CD4-positive, alpha-beta T cell (primary cell): ENCODE data around the gene KXD1. TPM values are rescaled to one million over a fixed set of nuclear protein-coding genes. Genes with fewer than 3 reads are reported as not detected.

ENCODE experiments used
- ATAC-seq: fragments of 200-7000 bp; cut with Tn5 transposase; one replicate; pipeline ENCODE4 v1.10.0; 2022; ENCODE audit warnings: mild to moderate bottlenecking; ENCODE audit not compliant: poor library complexity
- CTCF ChIA-PET: fragments of 350-600 bp; sonication (Branson Sonifier 250); formaldehyde crosslinking; loops from one replicate; lab custom pipeline; 2021; ENCODE audit warnings: antibody characterized with exemption, inconsistent platforms; lab: Charles Lee
- POLR2A ChIA-PET: fragments of 350-600 bp; sonication (Branson Sonifier 250); formaldehyde crosslinking; loops from one replicate; lab custom pipeline; 2021; ENCODE audit warnings: antibody characterized with exemption, inconsistent platforms; lab: Charles Lee
- DNase-seq, 14 experiments: peaks; one replicate each; pipeline ENCODE4 v3.0.0-alpha.2; 2013 to 2020; ENCODE audit warnings: mixed read lengths in 2 of 14
- H3K27ac ChIP-seq, 2 donors: one replicate each; pipeline versions ENCODE4 v1.5.1 to v1.7.0; 2013; ENCODE audit warnings: low read length in 2 of 2, low read depth in 1 of 2, mild to moderate bottlenecking in 1 of 2
- H3K27me3 ChIP-seq, 2 experiments: 1 replicate in 1 of 2; 2 replicates in 1 of 2; pipeline versions ENCODE4 v1.6.1 to v1.7.0; 2013; ENCODE audit warnings: low read length in 2 of 2, control low read depth in 1 of 2, mild to moderate bottlenecking in 1 of 2, moderate library complexity in 1 of 2; ENCODE audit not compliant: insufficient read depth in 2 of 2, control insufficient read depth in 1 of 2
- H3K36me3 ChIP-seq: one replicate; pipeline ENCODE4 v1.6.1; 2013; ENCODE audit warnings: low read length, control low read depth; ENCODE audit not compliant: insufficient read depth
- H3K4me1 ChIP-seq: one replicate; pipeline ENCODE4 v1.6.1; 2013; ENCODE audit warnings: low read length, control low read depth; ENCODE audit not compliant: insufficient read depth
- H3K4me3 ChIP-seq: one replicate; pipeline ENCODE4 v1.5.1; 2013; ENCODE audit warnings: mild to moderate bottlenecking, low read length, moderate library complexity
- H3K9me3 ChIP-seq, 2 experiments: 1 replicate in 1 of 2; 2 replicates in 1 of 2; pipeline versions ENCODE4 v1.6.1 to v1.7.0; 2013; ENCODE audit warnings: low read length in 2 of 2, mild to moderate bottlenecking in 2 of 2, control low read depth in 1 of 2, moderate library complexity in 1 of 2; ENCODE audit not compliant: control insufficient read depth in 1 of 2, insufficient read depth in 1 of 2
- H3K27ac Mint-ChIP-seq: one replicate; pipeline ENCODE4 v1.8.0; 2020; ENCODE audit warnings: mixed read lengths
- H3K27me3 Mint-ChIP-seq: one replicate; pipeline ENCODE4 v1.8.0; 2021; ENCODE audit warnings: mixed read lengths
- H3K36me3 Mint-ChIP-seq: one replicate; pipeline ENCODE4 v1.8.0; 2021; ENCODE audit warnings: low read depth, mixed read lengths
- H3K4me1 Mint-ChIP-seq: one replicate; pipeline ENCODE4 v1.8.0; 2021; ENCODE audit warnings: low read depth, mixed read lengths
- H3K4me3 Mint-ChIP-seq: one replicate; pipeline ENCODE4 v1.8.0; 2020; ENCODE audit warnings: mild to moderate bottlenecking, mixed read lengths
- H3K9me3 Mint-ChIP-seq: one replicate; pipeline ENCODE4 v1.8.0; 2020; ENCODE audit warnings: mixed read lengths
- intact Hi-C, 2 experiments: fragments of 100-400 bp; cut with DNase I in 1 of 2; cut with micrococcal nuclease in 1 of 2; formaldehyde crosslinking; loops; one replicate each; pipeline versions ENCODE4 v1.15.1 to v1.9.0; 2023 to 2025; cut with DNase I, micrococcal nuclease
- total RNA-seq, 174 experiments: library from RNA in 2 of 174; stranded (reverse) in 2 of 174; gene quantifications; one replicate each; pipeline ENCODE4 v1.2.3 and lab custom pipeline; 2021 to 2026
- TF ChIP-seq, protein P1 (sequence below): fragments of 200-600 bp; IDR thresholded peaks from one replicate; pipeline ENCODE4 v1.8.0; 2022; ENCODE audit warnings: antibody characterized with exemption, mild to moderate bottlenecking

Gene KXD1
- total RNA-seq, 2 experiments from 2014 or later, result 64.2 to 66.9 TPM

DNA sequence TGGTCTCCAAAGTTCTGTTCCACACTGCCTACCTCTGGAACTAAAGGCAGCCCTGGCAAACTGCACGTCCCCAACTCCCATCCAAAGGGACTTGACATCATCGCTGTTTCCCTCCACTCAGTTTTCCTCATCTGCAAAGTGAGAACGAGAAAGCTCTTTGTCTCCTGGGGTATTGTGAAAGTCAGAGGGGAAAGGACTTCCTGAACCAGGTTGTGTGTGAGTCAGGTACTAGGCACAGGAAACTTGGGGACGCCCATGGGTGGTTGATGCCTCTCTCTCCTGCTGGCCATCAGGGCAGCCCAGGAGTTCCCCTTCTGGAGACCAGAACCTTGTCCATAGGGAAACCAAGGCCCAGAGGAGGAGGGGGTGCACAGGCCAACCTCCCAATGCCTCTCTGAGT lies 44.2 kb downstream of the KXD1 start:
- Mint-ChIP-seq H3K9me3 (no peaks in the 10 kb centered on the region), H3K27me3 (peaks cover 56% of the 10 kb centered on the region), H3K27ac (no peak overlapping the region), H3K4me1 (peaks cover 6% of the 10 kb centered on the region), H3K36me3 (no peaks in the 10 kb centered on the region), H3K4me3 (no peak overlapping the region)
- TF ChIP-seq, protein P1, sequence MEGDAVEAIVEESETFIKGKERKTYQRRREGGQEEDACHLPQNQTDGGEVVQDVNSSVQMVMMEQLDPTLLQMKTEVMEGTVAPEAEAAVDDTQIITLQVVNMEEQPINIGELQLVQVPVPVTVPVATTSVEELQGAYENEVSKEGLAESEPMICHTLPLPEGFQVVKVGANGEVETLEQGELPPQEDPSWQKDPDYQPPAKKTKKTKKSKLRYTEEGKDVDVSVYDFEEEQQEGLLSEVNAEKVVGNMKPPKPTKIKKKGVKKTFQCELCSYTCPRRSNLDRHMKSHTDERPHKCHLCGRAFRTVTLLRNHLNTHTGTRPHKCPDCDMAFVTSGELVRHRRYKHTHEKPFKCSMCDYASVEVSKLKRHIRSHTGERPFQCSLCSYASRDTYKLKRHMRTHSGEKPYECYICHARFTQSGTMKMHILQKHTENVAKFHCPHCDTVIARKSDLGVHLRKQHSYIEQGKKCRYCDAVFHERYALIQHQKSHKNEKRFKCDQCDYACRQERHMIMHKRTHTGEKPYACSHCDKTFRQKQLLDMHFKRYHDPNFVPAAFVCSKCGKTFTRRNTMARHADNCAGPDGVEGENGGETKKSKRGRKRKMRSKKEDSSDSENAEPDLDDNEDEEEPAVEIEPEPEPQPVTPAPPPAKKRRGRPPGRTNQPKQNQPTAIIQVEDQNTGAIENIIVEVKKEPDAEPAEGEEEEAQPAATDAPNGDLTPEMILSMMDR, result no peak
- H3K36me3 ChIP-seq, result no peaks in the 10 kb centered on the region
- ChIA-PET CTCF (no interaction called here), POLR2A (no interaction called here)
- ATAC-seq, result no peak
- H3K27ac ChIP-seq, result no peak overlapping the region
- intact Hi-C loops, result no loop called here
- peaks cover 21% of the 10 kb centered on the region for H3K4me1 ChIP-seq
- no peak overlapping the region for H3K4me3 ChIP-seq
- DNase-seq, result no peak
- peaks cover 36 to 47% of the 10 kb centered on the region in 2 experiments for H3K27me3 ChIP-seq
- peaks cover 0 to 16% of the 10 kb centered on the region in 2 experiments for H3K9me3 ChIP-seq

DNA sequence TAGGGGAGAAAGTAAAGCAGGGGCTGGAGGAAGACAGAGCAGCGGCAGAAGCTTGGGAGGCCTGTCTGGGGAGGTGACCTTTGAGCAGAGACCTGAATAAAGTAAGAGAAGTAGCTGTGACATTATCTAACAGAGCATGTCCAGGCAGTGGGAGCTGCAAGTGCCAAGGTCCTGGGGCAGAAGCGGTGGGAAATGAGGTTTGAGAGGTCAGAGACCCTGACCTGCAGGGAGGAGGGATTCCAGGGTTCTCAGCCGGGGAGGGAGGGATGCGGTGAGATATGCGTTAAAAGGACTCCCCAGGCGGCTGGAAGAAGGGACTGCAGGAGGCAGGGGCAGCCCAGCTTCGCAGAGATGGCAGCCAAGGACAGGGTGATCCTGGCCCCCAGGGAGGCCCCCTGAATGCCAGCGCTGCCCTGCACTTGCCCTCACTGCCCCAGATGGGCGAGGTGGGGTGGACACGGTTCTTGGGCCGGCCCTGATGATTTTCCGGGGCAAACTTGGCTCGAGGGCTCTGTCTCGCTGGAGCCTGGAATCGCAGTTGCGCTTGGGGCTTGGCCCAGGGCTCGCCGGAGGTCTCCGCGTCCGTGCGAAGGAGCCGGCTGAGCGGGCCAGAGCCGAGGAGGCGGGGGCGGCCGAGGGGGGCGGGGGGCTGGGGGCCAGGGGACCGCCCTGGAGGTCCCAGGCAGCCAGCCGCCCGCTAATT lies 45.7 kb downstream of the KXD1 start:
- no peaks in the 10 kb centered on the region for H3K36me3 Mint-ChIP-seq
- H3K4me1 ChIP-seq, result peaks cover 32% of the 10 kb centered on the region
- CTCF ChIA-PET, result interaction anchor here (1.3 kb wide), 1 partner anchor 9 kb away, joined by 4 read pairs; no protein-coding TSS in a partner anchor
- peaks cover 45 to 56% of the 10 kb centered on the region in 2 experiments for H3K27me3 ChIP-seq
- peaks cover 15% of the 10 kb centered on the region for H3K4me1 Mint-ChIP-seq
- H3K36me3 ChIP-seq, result no peaks in the 10 kb centered on the region
- POLR2A ChIA-PET, result no interaction called here
- H3K27ac Mint-ChIP-seq, result no peak overlapping the region
- intact Hi-C loops, result no loop called here
- H3K27ac ChIP-seq, result no peak overlapping the region
- TF ChIP-seq, protein P1, result no peak
- peaks cover 67% of the 10 kb centered on the region for H3K27me3 Mint-ChIP-seq
- peak in 2 of 14 experiments; percentile 53 to 60 for DNase-seq
- H3K9me3 ChIP-seq, result peaks cover 0 to 29% of the 10 kb centered on the region in 2 experiments
- no peaks in the 10 kb centered on the region for H3K9me3 Mint-ChIP-seq
- no peak overlapping the region for H3K4me3 ChIP-seq
- H3K4me3 Mint-ChIP-seq, result no peak overlapping the region
- peak; percentile 77 for ATAC-seq

DNA sequence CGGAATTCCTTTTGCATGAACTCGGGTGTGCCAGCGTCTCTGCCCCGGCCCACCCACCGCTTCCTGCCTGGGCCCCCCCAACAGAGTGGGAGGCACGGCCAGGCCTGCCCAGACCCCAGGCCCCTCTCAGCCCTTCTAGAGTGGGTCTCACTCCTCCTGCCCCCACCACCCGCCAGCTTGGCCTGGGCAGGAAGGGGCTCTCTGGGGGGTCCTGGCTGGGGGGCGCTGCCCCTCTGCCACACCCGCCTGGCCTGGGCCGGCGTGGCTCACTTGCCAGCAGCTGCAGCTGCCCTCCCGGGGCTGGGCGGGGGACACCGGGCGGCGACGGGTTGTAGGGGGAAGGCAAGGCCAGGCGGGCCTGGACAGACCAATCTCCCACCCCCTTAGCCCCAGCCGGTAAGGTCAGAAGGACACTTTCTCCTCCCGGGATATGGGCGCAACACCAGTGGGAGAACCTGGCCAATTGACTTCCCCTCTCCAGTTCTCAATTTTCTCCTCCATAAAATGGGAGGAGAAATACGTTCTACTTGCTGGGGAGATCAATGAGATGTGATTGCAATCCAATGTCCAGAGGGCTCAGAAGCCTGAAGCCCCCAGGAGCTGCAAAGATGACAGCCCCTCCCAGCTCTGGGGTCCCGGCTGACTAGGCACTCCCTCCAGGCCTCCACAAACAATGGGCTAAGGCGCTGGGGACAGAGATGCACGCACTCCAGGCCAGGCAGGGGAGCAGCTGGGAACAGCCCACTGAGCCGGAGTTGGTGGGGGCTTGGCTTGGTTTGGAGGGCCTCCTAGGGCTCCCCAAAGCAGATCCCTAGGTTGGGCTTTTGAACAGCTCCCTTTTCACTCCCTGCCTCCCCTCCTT lies 46.5 kb downstream of the KXD1 start:
- ChIA-PET POLR2A (interaction anchor here (1.0 kb wide), 1 partner anchor 15 kb away, joined by 3 read pairs; the partner anchor contains the start of gene REX1BD), CTCF (interaction anchor here (1.3 kb wide), 1 partner anchor 10 kb away, joined by 4 read pairs; no protein-coding TSS in a partner anchor)
- Histone ChIP-seq H3K36me3 (no peaks in the 10 kb centered on the region), H3K27ac (no peak overlapping the region), H3K4me1 (peaks cover 32% of the 10 kb centered on the region), H3K27me3 (peaks cover 53 to 59% of the 10 kb centered on the region in 2 experiments), H3K4me3 (no peak overlapping the region), H3K9me3 (peaks cover 0 to 29% of the 10 kb centered on the region in 2 experiments)
- H3K4me3 Mint-ChIP-seq, result no peak overlapping the region
- H3K27me3 Mint-ChIP-seq, result peaks cover 72% of the 10 kb centered on the region
- TF ChIP-seq, protein P1, result no peak
- DNase-seq, result no peak
- H3K9me3 Mint-ChIP-seq, result no peaks in the 10 kb centered on the region
- intact Hi-C loops, result no loop called here
- no peak for ATAC-seq
- H3K27ac Mint-ChIP-seq, result no peak overlapping the region
- H3K4me1 Mint-ChIP-seq, result peaks cover 15% of the 10 kb centered on the region
- no peaks in the 10 kb centered on the region for H3K36me3 Mint-ChIP-seq
